Measurements from ENCODE around the gene CYSTM1. TPM values are rescaled to one million over a fixed set of nuclear protein-coding genes. Genes with fewer than 3 reads are reported as not detected.
"Not testable (repeated sequence)": the region's sequence is repeated elsewhere in the genome, so short reads cannot be mapped to it uniquely, and the experiment has no call there.

The CYSTM1 gene
- total RNA-seq, 2 donors from 2014 or later: 64.9 to 89.5 TPM

GRCh38 chr5:140190872-140191218 is 15.9 kb downstream of the CYSTM1 start:
- Histone ChIP-seq H3K27ac (no peak overlapping the region), H3K4me1 (ENCODE audit: control insufficient read depth in 1 of 2, low read depth in 2 of 2) (peaks cover 5 to 17% of the 10 kb centered on the region in 2 donors)
- ATAC-seq (ENCODE audit: insufficient number of reproducible peaks, low FRiP score, low read depth): no peak

DNA sequence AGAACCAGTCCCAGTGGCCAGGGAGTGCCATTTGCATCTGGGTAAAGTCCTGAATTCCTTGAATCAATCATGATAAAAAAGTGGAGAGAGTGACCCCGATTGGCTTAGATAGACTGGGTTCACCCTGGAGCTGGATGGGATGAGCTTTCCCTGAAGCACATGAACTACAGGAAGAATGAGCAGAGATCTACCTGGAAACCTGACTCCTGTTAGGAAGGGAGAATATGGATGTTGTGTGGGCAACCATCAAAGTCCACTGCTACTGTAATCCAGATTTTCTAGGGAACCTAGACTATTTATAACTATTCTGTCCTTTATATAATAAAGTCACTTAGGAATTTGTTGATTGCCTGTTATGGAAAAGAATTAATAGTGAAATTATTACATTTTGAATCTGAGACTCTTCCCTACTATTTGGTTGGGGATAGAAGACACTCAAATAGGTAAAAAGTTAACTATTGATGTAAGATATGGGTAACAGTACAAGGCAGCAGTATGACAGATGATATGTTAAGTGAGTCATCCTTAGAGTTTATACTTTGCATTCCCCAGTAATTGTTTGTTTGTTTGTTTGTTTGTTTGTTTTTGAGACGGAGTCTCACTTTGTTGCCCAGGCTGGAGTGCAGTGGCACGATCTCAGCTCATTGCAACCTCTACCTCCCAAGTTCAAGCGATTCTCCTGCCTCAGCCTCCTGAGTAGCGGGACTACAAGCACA is 17.9 kb downstream of the CYSTM1 start:
- H3K36me3 ChIP-seq: no peaks in the 10 kb centered on the region
- H3K9me3 ChIP-seq: no peaks in the 10 kb centered on the region
- peaks cover 5 to 17% of the 10 kb centered on the region in 2 donors for H3K4me1 ChIP-seq (ENCODE audit: control insufficient read depth in 1 of 2, low read depth in 2 of 2)
- H3K4me3 ChIP-seq: no peak overlapping the region
- DNase-seq (ENCODE audit: low spot score) (no peak), ATAC-seq (ENCODE audit: insufficient number of reproducible peaks, low FRiP score, low read depth) (no peak)
- H3K27ac ChIP-seq: no peak overlapping the region
- TF ChIP-seq CTCF (IDR thresholded peaks at IDR 0.05): no peak
- H3K27me3 ChIP-seq (replicated peaks; ENCODE audit: insufficient read depth): no peaks in the 10 kb centered on the region

More at GRCh38 chr5:140190872-140191218, 15.9 kb downstream of the CYSTM1 start:
- H3K36me3 ChIP-seq: no peaks in the 10 kb centered on the region
- TF ChIP-seq CTCF (IDR thresholded peaks at IDR 0.05): no peak
- no peaks in the 10 kb centered on the region for H3K27me3 ChIP-seq (replicated peaks; ENCODE audit: insufficient read depth)
- H3K9me3 ChIP-seq: no peaks in the 10 kb centered on the region
- DNase-seq (ENCODE audit: low spot score): no peak
- H3K4me3 ChIP-seq: no peak overlapping the region

GRCh38 chr5:140194662-140195061 is 19.7 kb downstream of the CYSTM1 start:
- TF ChIP-seq CTCF (IDR thresholded peaks at IDR 0.05): no peak
- Histone ChIP-seq H3K27me3 (replicated peaks; ENCODE audit: insufficient read depth) (no peaks in the 10 kb centered on the region), H3K36me3 (no peaks in the 10 kb centered on the region), H3K4me1 (ENCODE audit: control insufficient read depth in 1 of 2, low read depth in 2 of 2) (peaks cover 5 to 17% of the 10 kb centered on the region in 2 donors), H3K9me3 (no peaks in the 10 kb centered on the region), H3K27ac (no peak overlapping the region), H3K4me3 (no peak overlapping the region)
- DNase-seq (ENCODE audit: low spot score) (no peak), ATAC-seq (ENCODE audit: insufficient number of reproducible peaks, low FRiP score, low read depth) (no peak)

DNA sequence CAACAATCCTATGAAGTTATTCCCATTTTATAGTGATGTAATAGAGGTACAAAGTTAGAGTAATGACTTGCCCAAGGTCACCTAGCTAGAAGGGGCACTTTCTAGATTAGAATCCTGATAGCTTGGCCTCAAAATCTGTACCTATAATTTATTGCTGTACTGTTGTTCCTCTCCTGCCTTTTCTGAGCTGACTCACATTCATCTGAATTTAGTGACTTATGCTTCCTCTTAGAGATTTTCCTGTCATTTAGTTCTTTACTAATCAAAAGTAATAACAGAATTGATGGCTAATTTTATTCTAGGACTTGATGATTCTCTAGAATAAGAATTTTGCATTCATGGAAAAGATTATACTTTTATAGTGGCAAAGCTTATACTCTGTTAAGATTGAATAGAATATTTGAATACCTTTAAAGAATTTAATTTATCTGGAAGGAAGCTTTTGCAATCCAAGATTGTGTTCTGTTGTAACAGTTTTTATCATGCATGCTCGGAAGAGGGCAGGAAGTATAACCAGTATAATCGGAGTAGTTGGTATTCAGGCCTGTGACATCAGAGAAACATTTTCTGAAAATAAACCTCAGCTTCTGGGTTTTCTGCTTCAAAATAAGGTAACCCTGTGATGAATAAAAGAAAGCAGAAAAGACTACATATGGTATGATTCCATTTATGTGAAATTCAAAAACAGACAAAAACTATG is 21.3 kb downstream of the CYSTM1 start:
- Histone ChIP-seq H3K27me3 (replicated peaks; ENCODE audit: insufficient read depth) (no peaks in the 10 kb centered on the region), H3K4me1 (ENCODE audit: control insufficient read depth in 1 of 2, low read depth in 2 of 2) (peaks cover 0 to 1% of the 10 kb centered on the region in 2 donors), H3K36me3 (no peaks in the 10 kb centered on the region), H3K9me3 (no peaks in the 10 kb centered on the region), H3K27ac (no peak overlapping the region), H3K4me3 (no peak overlapping the region)
- TF ChIP-seq CTCF (IDR thresholded peaks at IDR 0.05): no peak
- ATAC-seq (ENCODE audit: insufficient number of reproducible peaks, low FRiP score, low read depth) (no peak), DNase-seq (ENCODE audit: low spot score) (no peak)

DNA sequence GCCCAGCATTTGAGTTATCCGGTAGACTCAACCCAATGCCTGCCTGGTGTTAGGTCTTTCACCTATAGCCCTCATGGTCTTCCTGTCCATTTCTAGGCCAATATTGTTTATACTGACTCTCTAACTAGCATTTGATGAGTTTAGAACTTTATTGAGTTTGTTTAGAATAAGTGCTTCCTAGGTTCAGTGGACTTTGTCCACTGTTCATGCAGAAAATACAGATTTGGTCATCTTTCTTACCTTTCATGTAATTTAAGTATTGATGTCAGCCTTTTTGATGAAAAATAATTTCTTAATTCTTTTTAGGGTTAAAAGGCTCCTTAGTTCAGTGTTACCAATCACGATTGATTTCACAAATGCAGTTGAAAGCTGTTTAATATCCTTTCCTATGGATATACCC is 22.0 kb downstream of the CYSTM1 start:
- no peaks in the 10 kb centered on the region for H3K27me3 ChIP-seq (replicated peaks; ENCODE audit: insufficient read depth)
- DNase-seq (ENCODE audit: low spot score) (no peak), ATAC-seq (ENCODE audit: insufficient number of reproducible peaks, low FRiP score, low read depth) (no peak)
- H3K4me1 ChIP-seq (ENCODE audit: control insufficient read depth in 1 of 2, low read depth in 2 of 2): no peaks in the 10 kb centered on the region
- H3K36me3 ChIP-seq: no peaks in the 10 kb centered on the region
- H3K4me3 ChIP-seq: no peak overlapping the region
- H3K27ac ChIP-seq: no peak overlapping the region
- no peak for TF ChIP-seq CTCF (IDR thresholded peaks at IDR 0.05)
- no peaks in the 10 kb centered on the region for H3K9me3 ChIP-seq

- not testable (repeated sequence) for H3K27ac ChIP-seq; H3K9me3 ChIP-seq; ATAC-seq (ENCODE audit: insufficient number of reproducible peaks, low FRiP score, low read depth); DNase-seq (ENCODE audit: low spot score); H3K4me1 ChIP-seq (ENCODE audit: control insufficient read depth in 1 of 2, low read depth in 2 of 2); H3K36me3 ChIP-seq; H3K4me3 ChIP-seq; H3K27me3 ChIP-seq (replicated peaks; ENCODE audit: insufficient read depth)
Measured at GRCh38 chr5:140198915-140199314, 23.9 kb downstream of the CYSTM1 start.
